GM12864 (cell line): ENCODE results near the gene SERINC5.

ENCODE experiments used
- DNase-seq: peaks from one replicate; pipeline ENCODE4 v3.0.0-alpha.2; 2011; ENCODE audit warnings: low read depth
- H3K4me3 ChIP-seq: 2 replicates; pipeline ENCODE4 v1.5.1; 2011; ENCODE audit warnings: mild to moderate bottlenecking, low read depth, low read length, control low read depth
- TF ChIP-seq, protein P1 (sequence below): IDR thresholded peaks from 2 replicates; pipeline ENCODE4 v1.5.1; 2011; ENCODE audit warnings: low read depth, mild to moderate bottlenecking, moderate library complexity, low read length, control low read depth, inconsistent platforms; ENCODE audit errors: missing control alignments

SERINC5 gene

DNA sequence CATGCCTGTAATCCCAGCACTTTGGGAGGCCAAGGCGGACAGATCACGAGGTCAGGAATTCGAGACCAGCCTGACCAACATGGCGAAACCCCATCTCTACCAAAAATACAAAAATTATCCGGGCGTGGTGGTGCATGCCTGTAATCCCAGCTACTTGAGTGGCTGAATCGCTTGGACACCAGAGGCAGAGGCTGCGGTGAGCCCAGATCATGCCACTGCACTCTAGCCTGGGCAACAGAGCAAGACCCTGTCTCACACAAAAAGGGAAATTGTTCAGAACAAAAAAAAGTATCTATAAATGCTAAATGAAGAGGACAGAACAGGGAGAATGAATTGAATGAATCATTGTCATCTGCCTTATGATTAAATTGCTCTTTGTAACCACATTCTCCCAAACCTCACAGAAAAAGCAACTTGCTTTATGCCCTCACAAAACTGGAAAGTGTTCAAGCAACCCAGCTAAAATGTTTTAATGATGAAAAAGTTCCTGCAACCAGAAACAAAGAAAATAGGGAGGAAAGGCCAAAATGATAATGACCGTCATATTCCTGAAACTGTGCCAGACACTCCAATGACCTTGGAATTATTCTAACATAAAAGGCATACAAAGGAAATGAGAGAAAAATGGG lies 83.7 kb downstream of the SERINC5 start:
- TF ChIP-seq, protein P1, sequence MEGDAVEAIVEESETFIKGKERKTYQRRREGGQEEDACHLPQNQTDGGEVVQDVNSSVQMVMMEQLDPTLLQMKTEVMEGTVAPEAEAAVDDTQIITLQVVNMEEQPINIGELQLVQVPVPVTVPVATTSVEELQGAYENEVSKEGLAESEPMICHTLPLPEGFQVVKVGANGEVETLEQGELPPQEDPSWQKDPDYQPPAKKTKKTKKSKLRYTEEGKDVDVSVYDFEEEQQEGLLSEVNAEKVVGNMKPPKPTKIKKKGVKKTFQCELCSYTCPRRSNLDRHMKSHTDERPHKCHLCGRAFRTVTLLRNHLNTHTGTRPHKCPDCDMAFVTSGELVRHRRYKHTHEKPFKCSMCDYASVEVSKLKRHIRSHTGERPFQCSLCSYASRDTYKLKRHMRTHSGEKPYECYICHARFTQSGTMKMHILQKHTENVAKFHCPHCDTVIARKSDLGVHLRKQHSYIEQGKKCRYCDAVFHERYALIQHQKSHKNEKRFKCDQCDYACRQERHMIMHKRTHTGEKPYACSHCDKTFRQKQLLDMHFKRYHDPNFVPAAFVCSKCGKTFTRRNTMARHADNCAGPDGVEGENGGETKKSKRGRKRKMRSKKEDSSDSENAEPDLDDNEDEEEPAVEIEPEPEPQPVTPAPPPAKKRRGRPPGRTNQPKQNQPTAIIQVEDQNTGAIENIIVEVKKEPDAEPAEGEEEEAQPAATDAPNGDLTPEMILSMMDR = no peak
- no peak overlapping the region for H3K4me3 ChIP-seq
- no peak for DNase-seq

DNA sequence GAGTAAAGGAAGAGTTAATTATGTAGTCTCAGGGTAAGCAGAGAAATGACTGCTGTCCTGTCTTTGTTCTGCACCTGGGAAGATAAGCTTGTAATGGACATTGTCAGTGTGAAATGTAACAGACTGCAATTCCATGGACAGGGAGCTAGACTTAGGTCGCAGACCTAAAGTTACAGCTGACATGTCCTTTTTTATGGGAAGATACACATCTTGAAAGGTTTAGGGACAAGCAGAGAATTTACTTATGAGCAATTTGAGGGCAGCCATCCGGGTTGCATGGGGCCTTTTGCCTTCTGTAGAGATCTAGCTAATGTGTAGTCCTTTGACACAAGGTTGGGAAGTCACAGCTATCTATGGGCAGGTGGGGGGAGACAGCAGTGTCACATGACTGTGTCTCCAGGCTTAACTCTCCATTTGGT lies 85.7 kb downstream of the SERINC5 start:
- TF ChIP-seq, protein P1 = no peak
- DNase-seq = no peak
- H3K4me3 ChIP-seq = no peak overlapping the region

DNA sequence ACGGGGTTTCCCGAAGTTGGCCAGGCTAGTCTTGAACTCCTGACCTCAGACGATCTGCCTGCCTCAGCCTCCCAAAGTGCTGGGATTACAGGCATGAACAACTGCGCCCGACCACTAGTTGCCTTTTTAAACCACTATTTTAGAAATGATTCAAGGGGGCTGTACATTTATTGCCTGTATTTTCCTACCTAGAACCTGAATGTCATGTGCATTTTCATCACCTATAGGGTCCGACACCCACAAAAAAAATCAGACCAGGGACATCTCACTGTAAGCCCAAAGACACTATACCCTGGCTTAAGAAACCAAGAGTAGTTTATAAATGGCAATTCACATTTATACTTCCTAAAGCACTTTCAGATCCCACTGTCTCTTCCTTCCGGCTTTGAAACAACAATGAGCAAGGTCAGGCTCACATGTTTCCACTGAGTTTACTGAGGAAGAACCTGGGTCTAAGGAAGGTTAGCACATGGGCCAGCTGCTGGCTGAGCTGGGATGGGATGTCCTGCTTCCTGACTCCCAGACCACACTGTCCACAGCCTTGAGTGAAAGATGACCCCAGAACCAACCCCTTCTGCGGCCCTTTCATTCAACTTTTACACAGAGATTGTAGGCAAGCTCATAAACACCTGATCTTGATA lies 87.3 kb downstream of the SERINC5 start:
- DNase-seq = no peak
- H3K4me3 ChIP-seq = no peak overlapping the region
- TF ChIP-seq, protein P1 = no peak

DNA sequence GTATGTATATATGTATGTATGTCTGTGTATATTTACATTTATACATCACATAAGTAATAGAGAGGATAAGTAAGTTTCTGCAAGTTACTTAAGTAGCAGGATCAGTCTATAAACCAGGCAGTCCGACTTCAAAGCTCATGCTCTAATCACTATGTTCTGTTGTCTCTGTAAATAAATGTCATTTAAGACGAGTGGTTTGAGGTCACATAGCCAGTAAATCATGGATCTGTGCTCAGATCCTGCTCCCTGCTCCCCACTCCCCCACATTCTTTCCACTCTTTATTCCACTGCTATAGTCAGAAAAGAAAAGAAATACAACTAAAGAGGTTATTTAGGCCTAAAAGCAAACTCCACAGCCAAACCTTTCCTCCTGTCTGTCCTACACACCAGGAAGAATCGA lies 90.4 kb downstream of the SERINC5 start:
- TF ChIP-seq, protein P1 = no peak
- DNase-seq = no peak
- H3K4me3 ChIP-seq = no peak overlapping the region

DNA sequence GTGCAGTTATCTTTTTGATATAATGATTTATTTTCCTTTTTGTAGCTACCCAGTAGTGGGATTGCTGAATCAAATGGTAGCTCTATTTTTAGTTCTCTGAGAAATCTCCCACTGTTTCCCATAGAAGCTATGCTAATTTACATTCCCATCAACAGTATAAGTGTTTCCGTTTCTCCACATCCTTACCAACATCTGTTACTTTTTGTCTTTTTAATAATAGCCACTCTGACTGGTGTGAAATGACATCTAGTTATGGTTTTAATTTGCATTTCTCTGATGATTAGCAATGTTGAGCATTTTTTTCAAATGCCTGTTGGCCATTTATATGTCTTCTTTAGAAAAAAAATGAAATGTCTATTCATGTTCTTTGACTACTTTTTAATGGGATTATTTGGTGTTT lies 94.7 kb downstream of the SERINC5 start:
- no peak overlapping the region for H3K4me3 ChIP-seq
- TF ChIP-seq, protein P1 = no peak
- no peak for DNase-seq

DNA sequence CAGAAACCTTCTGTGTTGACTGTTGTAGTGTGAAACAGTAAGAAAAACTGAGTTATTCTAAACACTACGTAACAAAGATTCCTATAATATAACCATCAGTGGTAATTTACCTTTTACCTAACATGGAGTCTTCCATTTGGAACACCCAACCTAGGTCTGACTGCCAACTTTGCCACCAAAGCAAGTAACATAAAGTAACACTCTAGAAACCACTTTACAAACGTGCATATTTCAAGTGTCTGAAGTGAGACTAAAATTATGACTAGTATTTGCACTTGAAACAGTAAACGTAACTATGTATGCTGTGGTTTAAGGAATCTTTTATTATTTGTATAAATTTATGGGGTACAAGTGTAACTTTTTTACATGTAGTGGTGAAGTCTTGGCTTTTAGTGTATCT lies 95.6 kb downstream of the SERINC5 start:
- TF ChIP-seq, protein P1 = no peak
- no peak overlapping the region for H3K4me3 ChIP-seq
- no peak for DNase-seq
